ENCODE data around the gene TBC1D9B. TPM values are rescaled to one million over a fixed set of nuclear protein-coding genes. Genes with fewer than 3 reads are reported as not detected.

Gene TBC1D9B
- total and polyA plus RNA-seq, 2 donors (not counting 1 experiment from before 2014, with no cell fraction given) = 48.7 to 50.4 TPM

GRCh38 chr5:179834120-179834519, 73.6 kb downstream of the TBC1D9B start:
- Histone ChIP-seq H2AFZ (ENCODE audit: low read length) (no peak overlapping the region), H3K4me1 (ENCODE audit: control insufficient read depth, extremely low read depth, insufficient read depth, low read length) (peaks cover 4% of the 10 kb centered on the region), H3K27ac (ENCODE audit: insufficient read depth, low read length) (no peak overlapping the region), H4K20me1 (ENCODE audit: control insufficient read depth, extremely low read depth, insufficient read depth, low read length) (peaks cover 2% of the 10 kb centered on the region), H3K79me2 (ENCODE audit: control insufficient read depth, insufficient read depth, low read length) (peaks cover 8% of the 10 kb centered on the region), H3K4me3 (replicated peaks in 1 of 4; ENCODE audit: control extremely low read depth in 1 of 4, insufficient read depth in 1 of 4, low read depth in 3 of 4, low read length in 4 of 4) (no peak overlapping the region), H3K9ac (ENCODE audit: insufficient read depth, low read length) (no peak overlapping the region), H3K9me3 (ENCODE audit: control insufficient read depth, insufficient read depth, low read depth, low read length) (no peaks in the 10 kb centered on the region), H3K4me2 (ENCODE audit: extremely low read depth, insufficient read depth, low read length) (no peak overlapping the region), H3K27me3 (ENCODE audit: control insufficient read depth, insufficient read depth, low read length) (no peaks in the 10 kb centered on the region), H3K36me3 (ENCODE audit: control insufficient read depth, insufficient read depth, low read length) (peaks cover 47% of the 10 kb centered on the region)
- TF ChIP-seq CTCF (conservative IDR thresholded peaks at IDR 0.05 in 1 of 2, IDR thresholded peaks at IDR 0.05 in 1 of 2; ENCODE audit: low read depth in 1 of 2, low read length in 2 of 2) (no peak), EZH2 (IDR thresholded peaks at IDR 0.05; ENCODE audit: low read length, missing control alignments) (no peak)
- DNase-seq (ENCODE audit: low read depth in 2 of 2) = no peak

- no peak for DNase-seq (ENCODE audit: low read depth in 2 of 2)
- no peak overlapping the region for H3K9ac ChIP-seq (ENCODE audit: insufficient read depth, low read length)
- H3K4me1 ChIP-seq (ENCODE audit: control insufficient read depth, extremely low read depth, insufficient read depth, low read length) = peaks cover 4% of the 10 kb centered on the region
- no peak overlapping the region for H3K4me2 ChIP-seq (ENCODE audit: extremely low read depth, insufficient read depth, low read length)
- H3K79me2 ChIP-seq (ENCODE audit: control insufficient read depth, insufficient read depth, low read length) = peaks cover 12% of the 10 kb centered on the region
- H2AFZ ChIP-seq (ENCODE audit: low read length) = no peak overlapping the region
- H3K27ac ChIP-seq (ENCODE audit: insufficient read depth, low read length) = no peak overlapping the region
- H3K4me3 ChIP-seq (replicated peaks in 1 of 4; ENCODE audit: control extremely low read depth in 1 of 4, insufficient read depth in 1 of 4, low read depth in 3 of 4, low read length in 4 of 4) = no peak overlapping the region
- H4K20me1 ChIP-seq (ENCODE audit: control insufficient read depth, extremely low read depth, insufficient read depth, low read length) = peaks cover 2% of the 10 kb centered on the region
- no peak for TF ChIP-seq CTCF (conservative IDR thresholded peaks at IDR 0.05 in 1 of 2, IDR thresholded peaks at IDR 0.05 in 1 of 2; ENCODE audit: low read depth in 1 of 2, low read length in 2 of 2)
- TF ChIP-seq EZH2 (IDR thresholded peaks at IDR 0.05; ENCODE audit: low read length, missing control alignments) = no peak
- H3K27me3 ChIP-seq (ENCODE audit: control insufficient read depth, insufficient read depth, low read length) = no peaks in the 10 kb centered on the region
- no peaks in the 10 kb centered on the region for H3K9me3 ChIP-seq (ENCODE audit: control insufficient read depth, insufficient read depth, low read depth, low read length)
- H3K36me3 ChIP-seq (ENCODE audit: control insufficient read depth, insufficient read depth, low read length) = peaks cover 51% of the 10 kb centered on the region
Observed at GRCh38 chr5:179833709-179834070, 74.0 kb downstream of the TBC1D9B start.

- peaks cover 2% of the 10 kb centered on the region for H4K20me1 ChIP-seq (ENCODE audit: control insufficient read depth, extremely low read depth, insufficient read depth, low read length)
- no peak for DNase-seq (ENCODE audit: low read depth in 2 of 2)
Observed at GRCh38 chr5:179833056-179833708, 74.5 kb downstream of the TBC1D9B start.

More at GRCh38 chr5:179833056-179833708, 74.5 kb downstream of the TBC1D9B start:
- Histone ChIP-seq H3K79me2 (ENCODE audit: control insufficient read depth, insufficient read depth, low read length) (peaks cover 13% of the 10 kb centered on the region), H3K36me3 (ENCODE audit: control insufficient read depth, insufficient read depth, low read length) (peaks cover 53% of the 10 kb centered on the region), H3K4me1 (ENCODE audit: control insufficient read depth, extremely low read depth, insufficient read depth, low read length) (peaks cover 4% of the 10 kb centered on the region), H3K9ac (ENCODE audit: insufficient read depth, low read length) (no peak overlapping the region), H3K4me3 (replicated peaks in 1 of 4; ENCODE audit: control extremely low read depth in 1 of 4, insufficient read depth in 1 of 4, low read depth in 3 of 4, low read length in 4 of 4) (no peak overlapping the region), H3K9me3 (ENCODE audit: control insufficient read depth, insufficient read depth, low read depth, low read length) (no peaks in the 10 kb centered on the region), H3K27me3 (ENCODE audit: control insufficient read depth, insufficient read depth, low read length) (no peaks in the 10 kb centered on the region), H3K4me2 (ENCODE audit: extremely low read depth, insufficient read depth, low read length) (no peak overlapping the region), H2AFZ (ENCODE audit: low read length) (no peak overlapping the region), H3K27ac (ENCODE audit: insufficient read depth, low read length) (no peak overlapping the region)
- no peak for TF ChIP-seq EZH2 (IDR thresholded peaks at IDR 0.05; ENCODE audit: low read length, missing control alignments)
- no peak for TF ChIP-seq CTCF (conservative IDR thresholded peaks at IDR 0.05 in 1 of 2, IDR thresholded peaks at IDR 0.05 in 1 of 2; ENCODE audit: low read depth in 1 of 2, low read length in 2 of 2)
